22Rv1 (cell line): ENCODE results near the gene PANK4.

Experiments used
- H3K27ac ChIP-seq: fragments of 450-650 bp; 2 replicates; pipeline ENCODE4 v1.5.1; 2017
- ZFX ChIP-seq: fragments of 450-650 bp; IDR thresholded peaks from 2 replicates; pipeline ENCODE4 v1.6.1; 2017; ENCODE audit warnings: antibody characterized with exemption, borderline replicate concordance
- TF ChIP-seq, protein P1 (sequence below): fragments of 450-650 bp; IDR thresholded peaks from 2 replicates; pipeline ENCODE4 v1.5.1; 2017; ENCODE audit warnings: mild to moderate bottlenecking

Gene PANK4

DNA sequence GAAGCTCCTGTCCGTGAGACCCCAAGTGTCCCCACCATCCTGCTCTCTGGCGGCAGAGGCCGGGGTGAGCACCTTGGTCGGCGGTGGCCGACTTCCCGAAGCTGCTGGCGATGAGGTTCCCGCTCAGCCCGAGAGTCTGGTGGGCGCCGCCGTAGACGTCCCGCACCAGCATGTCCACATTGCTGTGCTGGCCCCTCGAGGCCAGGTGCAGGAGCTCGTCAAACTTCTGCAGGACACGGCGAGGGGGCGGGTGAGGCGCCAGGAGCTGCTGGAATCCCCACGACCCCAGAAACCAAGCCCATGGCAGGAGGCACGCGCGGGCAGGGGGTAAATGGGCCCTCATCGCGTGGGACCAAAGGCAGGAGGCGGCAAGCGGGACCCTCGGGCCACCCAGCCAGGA lies 6.7 kb downstream of the PANK4 start:
- no peak overlapping the region for H3K27ac ChIP-seq
- TF ChIP-seq, protein P1, sequence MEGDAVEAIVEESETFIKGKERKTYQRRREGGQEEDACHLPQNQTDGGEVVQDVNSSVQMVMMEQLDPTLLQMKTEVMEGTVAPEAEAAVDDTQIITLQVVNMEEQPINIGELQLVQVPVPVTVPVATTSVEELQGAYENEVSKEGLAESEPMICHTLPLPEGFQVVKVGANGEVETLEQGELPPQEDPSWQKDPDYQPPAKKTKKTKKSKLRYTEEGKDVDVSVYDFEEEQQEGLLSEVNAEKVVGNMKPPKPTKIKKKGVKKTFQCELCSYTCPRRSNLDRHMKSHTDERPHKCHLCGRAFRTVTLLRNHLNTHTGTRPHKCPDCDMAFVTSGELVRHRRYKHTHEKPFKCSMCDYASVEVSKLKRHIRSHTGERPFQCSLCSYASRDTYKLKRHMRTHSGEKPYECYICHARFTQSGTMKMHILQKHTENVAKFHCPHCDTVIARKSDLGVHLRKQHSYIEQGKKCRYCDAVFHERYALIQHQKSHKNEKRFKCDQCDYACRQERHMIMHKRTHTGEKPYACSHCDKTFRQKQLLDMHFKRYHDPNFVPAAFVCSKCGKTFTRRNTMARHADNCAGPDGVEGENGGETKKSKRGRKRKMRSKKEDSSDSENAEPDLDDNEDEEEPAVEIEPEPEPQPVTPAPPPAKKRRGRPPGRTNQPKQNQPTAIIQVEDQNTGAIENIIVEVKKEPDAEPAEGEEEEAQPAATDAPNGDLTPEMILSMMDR, result no peak

DNA sequence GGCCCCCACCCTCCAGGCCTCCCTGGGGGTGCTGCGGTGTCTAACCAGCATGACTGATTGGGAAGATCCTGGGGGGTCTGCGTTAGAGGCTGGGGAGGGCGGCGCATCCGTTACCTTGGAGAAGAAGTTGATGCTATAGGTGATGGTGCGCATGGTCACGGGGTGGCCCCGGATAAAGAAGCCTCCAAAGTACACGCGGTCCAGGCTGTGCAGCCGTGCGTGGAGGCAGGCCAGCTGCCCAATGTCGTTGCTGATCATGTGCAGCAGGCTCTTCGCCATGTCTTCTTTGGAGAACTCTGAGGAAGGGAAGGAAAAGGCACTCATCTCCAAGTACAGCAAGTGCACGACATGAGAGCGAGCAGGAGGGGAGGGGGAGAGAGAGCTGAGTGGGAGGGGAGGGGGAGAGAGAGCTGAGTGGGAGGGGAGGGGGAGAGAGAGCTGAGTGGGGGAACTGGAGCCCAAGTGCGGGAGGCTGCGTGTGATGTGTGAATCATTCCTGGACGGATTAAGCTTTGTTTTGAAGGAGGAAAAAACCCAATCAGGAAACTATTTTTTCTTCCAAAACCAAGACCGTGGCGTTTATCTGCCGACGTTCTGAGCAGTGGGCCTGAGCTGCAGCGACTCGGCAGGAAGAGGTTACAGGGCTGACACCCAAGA lies 7.2 kb downstream of the PANK4 start:
- TF ChIP-seq, protein P1, result no peak
- TF ChIP-seq ZFX, result no peak
- H3K27ac ChIP-seq, result no peak overlapping the region

DNA sequence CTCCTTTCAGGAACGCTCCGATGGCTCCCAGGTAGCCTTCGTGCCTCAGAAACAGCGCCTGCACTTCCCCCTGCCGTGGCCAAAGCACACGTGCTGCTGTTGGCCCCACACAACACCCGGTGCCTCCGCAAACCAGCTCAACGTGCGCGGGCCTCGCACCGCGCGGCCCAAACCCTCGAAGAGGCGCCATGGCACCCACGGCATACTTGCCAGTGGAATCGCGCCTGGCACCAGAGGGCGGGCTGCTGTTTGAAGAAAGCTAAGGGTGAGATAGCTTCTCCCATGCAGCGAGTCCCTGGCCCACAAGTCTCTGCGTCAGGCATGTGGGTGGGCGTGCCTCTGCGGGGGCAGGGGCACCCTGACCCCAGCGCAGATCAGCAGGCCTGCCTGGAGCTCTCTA lies 7.9 kb downstream of the PANK4 start:
- H3K27ac ChIP-seq, result no peak overlapping the region
- TF ChIP-seq ZFX, result no peak
- TF ChIP-seq, protein P1, result no peak

DNA sequence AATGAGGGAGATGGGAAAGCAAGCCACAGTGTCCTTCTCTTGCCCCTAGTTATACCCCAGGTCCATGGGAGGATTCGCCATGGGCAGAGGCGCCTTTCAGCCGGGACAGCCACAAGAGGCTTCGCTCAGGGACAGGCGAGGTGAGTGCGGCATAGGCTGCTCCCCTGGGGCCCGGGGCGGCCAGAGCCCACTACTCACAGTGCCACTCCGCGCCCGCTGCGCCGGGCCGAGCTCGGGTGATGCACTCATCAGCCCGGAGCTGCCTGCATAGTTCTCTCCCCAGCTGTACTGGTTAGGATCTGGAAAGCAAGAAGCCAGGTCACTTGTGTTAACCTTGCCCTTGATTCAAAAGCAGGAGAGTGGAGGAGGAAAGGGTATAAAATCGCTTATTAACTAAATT lies 8.4 kb downstream of the PANK4 start:
- no peak overlapping the region for H3K27ac ChIP-seq
- TF ChIP-seq, protein P1, result no peak
- TF ChIP-seq ZFX, result no peak

DNA sequence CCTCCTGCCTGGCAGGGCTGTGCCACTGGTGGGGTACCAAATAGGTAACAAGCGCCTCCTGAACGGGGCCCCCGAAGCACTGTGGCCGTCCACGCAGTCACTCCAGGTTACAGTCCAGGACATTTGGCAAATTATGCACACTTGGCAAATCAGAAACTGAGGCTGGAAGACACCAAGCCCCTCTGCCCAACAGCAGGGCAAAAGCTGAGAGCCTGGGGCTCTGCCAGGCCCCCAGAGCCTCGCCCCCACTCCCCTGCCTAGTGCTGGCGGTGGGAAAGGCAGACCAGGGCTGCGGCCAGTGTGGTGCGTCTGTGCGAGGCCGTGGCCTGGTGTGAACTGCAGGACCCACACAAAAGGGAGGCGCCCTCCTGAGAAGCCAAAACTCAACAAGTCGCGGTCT lies 9.4 kb downstream of the PANK4 start:
- no peak overlapping the region for H3K27ac ChIP-seq
- TF ChIP-seq, protein P1, result no peak
- TF ChIP-seq ZFX, result no peak

DNA sequence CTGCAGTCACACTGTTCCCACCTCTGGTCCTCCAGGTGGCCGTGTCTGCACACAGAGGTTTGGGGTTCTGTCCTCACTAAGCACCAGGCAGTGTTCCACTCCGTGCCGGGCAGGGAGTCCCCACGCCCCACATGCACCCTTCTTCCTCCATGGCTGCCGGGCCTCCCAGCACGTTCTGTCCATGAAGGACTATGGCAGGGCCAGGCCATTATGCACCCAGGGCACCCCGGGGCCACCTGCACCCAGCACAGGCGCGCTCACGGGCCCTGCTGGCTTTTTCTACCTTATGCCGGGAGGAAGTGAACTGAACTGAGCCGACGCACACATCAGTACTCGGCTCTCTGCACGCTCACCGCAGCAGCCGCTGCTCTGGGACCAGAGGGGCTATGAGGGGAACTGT lies 10.3 kb downstream of the PANK4 start:
- TF ChIP-seq, protein P1, result no peak
- TF ChIP-seq ZFX, result no peak
- no peak overlapping the region for H3K27ac ChIP-seq

DNA sequence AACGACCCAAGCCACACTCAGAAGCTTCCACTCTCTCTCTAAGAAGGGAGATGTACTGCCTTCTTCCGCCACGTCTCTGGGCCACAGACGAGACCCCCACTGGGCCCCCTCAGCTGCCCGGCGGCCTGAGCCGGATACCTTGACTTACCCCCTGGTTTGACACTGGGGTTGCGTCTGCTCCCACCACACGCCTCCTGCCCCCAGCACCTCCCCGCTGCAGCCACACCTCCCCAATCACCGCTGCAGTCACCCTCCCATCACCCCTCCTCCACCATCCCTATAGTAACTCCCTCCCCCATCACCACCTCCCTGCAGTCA lies 10.7 kb downstream of the PANK4 start:
- TF ChIP-seq ZFX, result no peak
- TF ChIP-seq, protein P1, result no peak
- H3K27ac ChIP-seq, result no peak overlapping the region
